ENCODE measurements around the gene SETD1B. TPM values are rescaled to one million over a fixed set of nuclear protein-coding genes. Genes with fewer than 3 reads are reported as not detected.

SETD1B gene
- total RNA-seq, 1 experiment from 2014 or later = 40.4 TPM

GRCh38 chr12:121857322-121858246 lies 53.8 kb downstream of the SETD1B start:
- Mint-ChIP-seq H3K27me3 (ENCODE audit: low read depth) (no peaks in the 10 kb centered on the region; the same call in 1 of the 2 replicates), H3K4me3 (no peak overlapping the region), H3K9me3 (no peaks in the 10 kb centered on the region), H3K27ac (peak overlapping the region; percentile 48 to 70 (median 68); a peak in 4 of 7 replicates), H3K36me3 (ENCODE audit: insufficient read depth in 1 of 3, low read depth in 3 of 3) (no peaks in the 10 kb centered on the region), H3K4me1 (peaks cover 14 to 28% of the 10 kb centered on the region in 2 experiments)
- H4K5ac ChIP-seq (ENCODE audit: insufficient read length, low read depth, low read length) = no peak overlapping the region
- no peaks in the 10 kb centered on the region for H3K9me3 ChIP-seq (ENCODE audit: control insufficient read depth, low read depth, low read length)
- DNase-seq = peak; percentile 37
- no peak overlapping the region for H3K23ac ChIP-seq (ENCODE audit: insufficient read length, low read depth, low read length)
- no peaks in the 10 kb centered on the region for H3K79me2 ChIP-seq (ENCODE audit: insufficient read depth, low read length)
- H2AFZ ChIP-seq (ENCODE audit: low read length) = no peak overlapping the region
- H3K79me1 ChIP-seq (ENCODE audit: insufficient read depth, low read depth, low read length, poor library complexity, severe bottlenecking) = no peaks in the 10 kb centered on the region
- no peak overlapping the region for H2AK5ac ChIP-seq (ENCODE audit: insufficient read length, low read length)
- H2BK120ac ChIP-seq (ENCODE audit: low read depth, low read length, poor library complexity, severe bottlenecking) = no peak overlapping the region
- no peak overlapping the region for H3K18ac ChIP-seq (ENCODE audit: insufficient read length, low read depth, low read length)
- no peaks in the 10 kb centered on the region for H3K23me2 ChIP-seq (ENCODE audit: insufficient read length, low read depth, low read length, poor library complexity, severe bottlenecking)
- no peak overlapping the region for H2BK5ac ChIP-seq (ENCODE audit: insufficient read length, low read length)
- no peak overlapping the region for H3T11ph ChIP-seq (ENCODE audit: low read length)
- TF ChIP-seq, protein P1, sequence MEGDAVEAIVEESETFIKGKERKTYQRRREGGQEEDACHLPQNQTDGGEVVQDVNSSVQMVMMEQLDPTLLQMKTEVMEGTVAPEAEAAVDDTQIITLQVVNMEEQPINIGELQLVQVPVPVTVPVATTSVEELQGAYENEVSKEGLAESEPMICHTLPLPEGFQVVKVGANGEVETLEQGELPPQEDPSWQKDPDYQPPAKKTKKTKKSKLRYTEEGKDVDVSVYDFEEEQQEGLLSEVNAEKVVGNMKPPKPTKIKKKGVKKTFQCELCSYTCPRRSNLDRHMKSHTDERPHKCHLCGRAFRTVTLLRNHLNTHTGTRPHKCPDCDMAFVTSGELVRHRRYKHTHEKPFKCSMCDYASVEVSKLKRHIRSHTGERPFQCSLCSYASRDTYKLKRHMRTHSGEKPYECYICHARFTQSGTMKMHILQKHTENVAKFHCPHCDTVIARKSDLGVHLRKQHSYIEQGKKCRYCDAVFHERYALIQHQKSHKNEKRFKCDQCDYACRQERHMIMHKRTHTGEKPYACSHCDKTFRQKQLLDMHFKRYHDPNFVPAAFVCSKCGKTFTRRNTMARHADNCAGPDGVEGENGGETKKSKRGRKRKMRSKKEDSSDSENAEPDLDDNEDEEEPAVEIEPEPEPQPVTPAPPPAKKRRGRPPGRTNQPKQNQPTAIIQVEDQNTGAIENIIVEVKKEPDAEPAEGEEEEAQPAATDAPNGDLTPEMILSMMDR (conservative IDR thresholded peaks at IDR 0.05) = no peak
- no peak overlapping the region for H4K8ac ChIP-seq (replicated peaks; ENCODE audit: insufficient read length, low read depth, low read length)
- no peak overlapping the region for H3K4me2 ChIP-seq (ENCODE audit: insufficient read depth, insufficient read length, low read length)
- no peak overlapping the region for H3K27ac ChIP-seq (ENCODE audit: insufficient read length, low read depth, low read length)
- H4K91ac ChIP-seq (ENCODE audit: insufficient read length, low read depth, low read length) = no peak overlapping the region
- H3K9ac ChIP-seq (ENCODE audit: extremely low read depth, insufficient read length, low read length) = no peak overlapping the region
- peaks cover 4% of the 10 kb centered on the region; the same call in 1 of the 2 replicates for H3K4me1 ChIP-seq (ENCODE audit: insufficient read depth, low read length)
- no peak overlapping the region for H2BK12ac ChIP-seq (ENCODE audit: insufficient read length, low read depth, low read length)
- no peaks in the 10 kb centered on the region for H4K20me1 ChIP-seq (ENCODE audit: control insufficient read depth, insufficient read depth, insufficient read length)
- no peaks in the 10 kb centered on the region for H3K27me3 ChIP-seq (ENCODE audit: insufficient read depth, low read length)
- H3K14ac ChIP-seq (ENCODE audit: insufficient read depth, low read length) = no peak overlapping the region
- H2BK20ac ChIP-seq (ENCODE audit: low read depth, low read length, poor library complexity, severe bottlenecking) = no peak overlapping the region
- no CpG with 5 or more reads among the region's 11 CpGs for WGBS (ENCODE audit: extremely low coverage, insufficient read length, low lambda C conversion rate)
- no peak overlapping the region for H2BK15ac ChIP-seq (ENCODE audit: low read depth, low read length)
- no peak overlapping the region for H3K4ac ChIP-seq (ENCODE audit: low read depth, low read length)
- H3K56ac ChIP-seq (ENCODE audit: insufficient read length, low read depth, low read length) = peak overlapping the region; percentile 11

All from H9 (cell line).